PFSK-1 (cell line): Measurements from ENCODE around the gene SERPINA10.

ENCODE experiments used
- FOXP2 ChIP-seq: optimal IDR thresholded peaks from 2 replicates; pipeline ENCODE3; 2011; ENCODE audit warnings: borderline replicate concordance, control low read depth, inconsistent platforms; ENCODE audit not compliant: insufficient read depth; ENCODE audit errors: extremely low read length, extremely low read depth
- POLR2AphosphoS5 ChIP-seq: IDR thresholded peaks from 2 replicates; pipeline ENCODE4 v1.6.1; 2012; ENCODE audit warnings: low read depth, mild to moderate bottlenecking, control low read depth, low read length, moderate library complexity

DNA sequence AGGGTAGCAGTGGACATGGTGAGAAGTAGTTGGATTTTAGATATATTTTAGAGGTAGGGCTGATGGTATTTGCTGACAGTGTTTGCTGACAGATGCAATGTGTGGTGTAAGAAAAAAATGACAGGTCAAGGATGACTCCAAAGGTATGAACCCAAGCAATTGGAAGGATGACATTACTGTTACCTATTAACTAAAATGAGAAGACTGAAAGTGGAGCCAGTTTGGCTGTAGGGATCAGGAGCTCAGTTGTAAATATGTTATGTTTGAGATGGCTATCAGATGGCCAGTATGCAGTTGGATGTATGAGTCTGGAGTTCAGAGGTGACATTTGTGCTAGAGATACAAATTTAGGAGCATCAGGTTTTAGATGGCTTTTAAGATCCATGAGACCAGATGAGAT lies 47.5 kb upstream of the SERPINA10 start:
- TF ChIP-seq POLR2AphosphoS5, result no peak
- TF ChIP-seq FOXP2, result no peak
